Lung (tissue), 12 donors: ENCODE measurements around the gene TPMT. TPM values are rescaled to one million over a fixed set of nuclear protein-coding genes. Genes with fewer than 3 reads are reported as not detected.

Experiments used
- ATAC-seq: fragments of 200-7000 bp; cut with Tn5 transposase; one replicate; pipeline ENCODE4 v1.9.1; 2020; ENCODE audit warnings: moderate number of reproducible peaks; ENCODE audit not compliant: insufficient read depth, low FRiP score
- DNase-seq, 3 donors: peaks; one replicate each; pipeline ENCODE4 v3.0.0-alpha.2; 2013 to 2017
- H3K27ac ChIP-seq, 2 donors: one replicate each; pipeline ENCODE4 v1.5.1; 2013; ENCODE audit warnings: mild to moderate bottlenecking in 2 of 2, moderate library complexity in 2 of 2, control low read depth in 1 of 2, inconsistent platforms in 1 of 2, low read depth in 1 of 2, low read length in 1 of 2
- H3K27me3 ChIP-seq, 3 donors: one replicate each; pipeline ENCODE4 v1.5.1; 2013; ENCODE audit warnings: low read length in 2 of 3; ENCODE audit not compliant: control insufficient read depth in 3 of 3, insufficient read depth in 3 of 3
- H3K36me3 ChIP-seq, 4 donors: one replicate each; pipeline ENCODE4 v1.5.1; 2013; ENCODE audit warnings: low read length in 4 of 4, mild to moderate bottlenecking in 1 of 4, moderate library complexity in 1 of 4; ENCODE audit not compliant: control insufficient read depth in 4 of 4, insufficient read depth in 4 of 4
- H3K4me1 ChIP-seq, 5 donors: one replicate each; pipeline ENCODE4 v1.5.1; 2013; ENCODE audit warnings: low read length in 5 of 5, mild to moderate bottlenecking in 2 of 5, moderate library complexity in 1 of 5; ENCODE audit not compliant: control insufficient read depth in 5 of 5, insufficient read depth in 5 of 5
- H3K4me3 ChIP-seq: one replicate; pipeline ENCODE4 v1.5.1; 2013; ENCODE audit warnings: mild to moderate bottlenecking, control low read depth, moderate library complexity
- H3K9ac ChIP-seq, 2 donors: one replicate each; pipeline ENCODE4 v1.5.1; 2013; ENCODE audit warnings: low read length in 2 of 2, control low read depth in 1 of 2; ENCODE audit not compliant: insufficient read depth in 1 of 2
- H3K9me3 ChIP-seq, 4 donors: one replicate each; pipeline ENCODE4 v1.5.1; 2013; ENCODE audit warnings: low read length in 3 of 4, mild to moderate bottlenecking in 1 of 4, moderate library complexity in 1 of 4; ENCODE audit not compliant: control insufficient read depth in 4 of 4, insufficient read depth in 3 of 4
- CTCF ChIP-seq: IDR thresholded peaks from 2 replicates; pipeline ENCODE4 v1.5.1; 2012; ENCODE audit warnings: mild to moderate bottlenecking; ENCODE audit errors: control extremely low read depth, extremely low read depth
- WGBS, 2 donors: extraction: QIAGEN DNeasy Blood & Tissue Kit; methylation state at CpG; one replicate each; pipeline ENCODE4 v1.1.7; 2013; 5-methylcytosine and 5-hydroxymethylcytosine counted together
- polyA plus RNA-seq, 2 donors: library from polyadenylated mRNA; stranded (reverse); fragments of 200-250 nt; gene quantifications; one replicate each; pipeline ENCODE4 v1.2.1, GENCODE V29; 2013
- total RNA-seq, 2 donors: library from RNA; depleted of rRNA in 1 of 2; stranded (reverse); fragments of >200 nt in 1 of 2; gene quantifications; one replicate each; pipeline ENCODE4 v1.2.1, GENCODE V29; 2014 to 2021
- donor health status: control.
- donor health status: control.
- donor health status: Bipolar disorder and iron deficiency.
- donor health status: healthy.
- donor health status: DM: yes; HTN: yes; CAD: no.

The TPMT gene
- total and polyA plus RNA-seq, 4 donors: 9.6 to 17.6 (median 13.8) TPM

- WGBS, 2 donors: 79 to 90% methylated on average over 2 of the region's 2 CpGs
- no peak for TF ChIP-seq CTCF
Observed at GRCh38 chr6:18115356-18115755, 39.5 kb downstream of the TPMT start.

DNA sequence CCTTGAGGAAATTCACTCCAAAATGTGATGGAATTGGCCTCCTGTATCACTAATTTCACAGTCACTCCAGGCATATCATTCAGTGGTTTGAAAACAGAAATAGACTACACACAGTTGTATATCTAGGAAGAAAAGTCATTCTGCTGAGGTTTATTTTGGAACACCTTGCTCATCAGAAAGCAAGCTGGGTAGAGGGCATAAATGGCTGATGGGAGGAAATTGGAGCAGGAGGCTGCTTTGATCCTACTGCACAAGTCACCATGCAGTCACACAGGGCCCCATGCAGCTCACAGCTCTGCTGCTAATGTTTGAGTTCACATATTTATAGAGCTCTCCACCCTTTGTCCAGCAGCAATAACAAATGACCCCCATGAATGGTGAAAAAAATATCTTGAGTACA is 44.7 kb downstream of the TPMT start:
- H3K9me3 ChIP-seq: peaks cover 0 to 4% (median 0%) of the 10 kb centered on the region in 4 donors
- no peak for TF ChIP-seq CTCF

More at GRCh38 chr6:18115356-18115755, 39.5 kb downstream of the TPMT start:
- H3K4me3 ChIP-seq: no peak overlapping the region
- no peak overlapping the region for H3K27ac ChIP-seq
- no peaks in the 10 kb centered on the region for H3K36me3 ChIP-seq
- DNase-seq (no peak), ATAC-seq (no peak)
- no peaks in the 10 kb centered on the region for H3K9me3 ChIP-seq
- H3K4me1 ChIP-seq: no peaks in the 10 kb centered on the region
- no peak overlapping the region for H3K9ac ChIP-seq
- H3K27me3 ChIP-seq: no peaks in the 10 kb centered on the region

GRCh38 chr6:18107061-18107460 is 47.8 kb downstream of the TPMT start:
- no peak for ATAC-seq
- H3K27ac ChIP-seq: no peak overlapping the region
- H3K9me3 ChIP-seq: peaks cover 0 to 4% (median 0%) of the 10 kb centered on the region in 4 donors
- no peaks in the 10 kb centered on the region for H3K36me3 ChIP-seq
- WGBS, 2 donors: 93 to 94% methylated on average over 1 of the region's 1 CpG
- H3K9ac ChIP-seq: no peak overlapping the region
- no peak for DNase-seq
- no peak overlapping the region for H3K4me3 ChIP-seq
- no peaks in the 10 kb centered on the region for H3K4me1 ChIP-seq
- no peaks in the 10 kb centered on the region for H3K27me3 ChIP-seq
- no peak for TF ChIP-seq CTCF

More for the DNA sequence above, 44.7 kb downstream of the TPMT start:
- H3K27me3 ChIP-seq: no peaks in the 10 kb centered on the region
- no peak overlapping the region for H3K4me3 ChIP-seq
- ATAC-seq: no peak
- no peaks in the 10 kb centered on the region for H3K36me3 ChIP-seq
- H3K9ac ChIP-seq: no peak overlapping the region
- H3K4me1 ChIP-seq: no peaks in the 10 kb centered on the region
- no peak overlapping the region for H3K27ac ChIP-seq
- no peak for DNase-seq
